Left hindlimb (tissue), 1 donor: ENCODE measurements around the gene SPG7.

ENCODE experiments used
- DNase-seq: peaks from one replicate; pipeline ENCODE4 v3.0.0-alpha.2; 2018

The SPG7 gene

GRCh38 chr16:89522287-89522686, 14.1 kb downstream of the SPG7 start:
- DNase-seq: no peak

GRCh38 chr16:89523680-89524344, 15.6 kb downstream of the SPG7 start:
- DNase-seq: no peak

- DNase-seq: no peak
These were observed 17.1 kb downstream of the SPG7 start for GRCh38 chr16:89525146-89525913.

- DNase-seq: no peak
These were observed 20.9 kb downstream of the SPG7 start for GRCh38 chr16:89529097-89529496.

GRCh38 chr16:89530401-89531381, 22.5 kb downstream of the SPG7 start:
- no peak for DNase-seq

GRCh38 chr16:89531821-89532526, 23.8 kb downstream of the SPG7 start:
- DNase-seq: no peak

- no peak for DNase-seq
These were observed 26.1 kb downstream of the SPG7 start for GRCh38 chr16:89534252-89534756.

GRCh38 chr16:89536371-89536770, 28.2 kb downstream of the SPG7 start:
- DNase-seq: no peak

- no peak for DNase-seq
These were observed 28.8 kb downstream of the SPG7 start for GRCh38 chr16:89536886-89537548.

- no peak for DNase-seq
These were observed 29.3 kb downstream of the SPG7 start for GRCh38 chr16:89537549-89537925.

- DNase-seq: no peak
These were observed 30.1 kb downstream of the SPG7 start for GRCh38 chr16:89538286-89538685.

GRCh38 chr16:89540557-89540956, 32.4 kb downstream of the SPG7 start:
- DNase-seq: no peak

- no peak for DNase-seq
These were observed 33.6 kb downstream of the SPG7 start for GRCh38 chr16:89541792-89542191.

GRCh38 chr16:89544113-89544512, 35.9 kb downstream of the SPG7 start:
- DNase-seq: no peak

GRCh38 chr16:89544713-89545043, 36.5 kb downstream of the SPG7 start:
- no peak for DNase-seq

GRCh38 chr16:89545044-89545830, 37.0 kb downstream of the SPG7 start:
- DNase-seq: no peak

GRCh38 chr16:89545831-89546574, 37.8 kb downstream of the SPG7 start:
- no peak for DNase-seq

- DNase-seq: no peak
These were observed 38.6 kb downstream of the SPG7 start for GRCh38 chr16:89546781-89547180.

GRCh38 chr16:89547291-89547690, 39.1 kb downstream of the SPG7 start:
- no peak for DNase-seq

- DNase-seq: no peak
These were observed 39.7 kb downstream of the SPG7 start for GRCh38 chr16:89547860-89548259.
